Measurements from ENCODE around the gene FAM169A.
A peak's percentile ranks its signal among the peaks of the same experiment; 100 is the strongest.
"Not testable (repeated sequence)": the region's sequence is repeated elsewhere in the genome, so short reads cannot be mapped to it uniquely, and the experiment has no call there.

FAM169A gene

GRCh38 chr5:74765929-74766328 lies 100.3 kb downstream of the FAM169A start:
- ATAC-seq (replicated peaks) (no peak), DNase-seq (no peak)
- Mint-ChIP-seq H3K4me3 (peak overlapping the region; percentile 98 to 100), H3K4me1 (ENCODE audit: low read depth in 2 of 2) (peaks cover 20 to 38% of the 10 kb centered on the region in 2 donors), H3K36me3 (ENCODE audit: insufficient read depth) (peaks cover 34% of the 10 kb centered on the region), H3K27ac (peak overlapping the region; percentile 97 to 98), H3K9me3 (no peaks in the 10 kb centered on the region), H3K27me3 (no peaks in the 10 kb centered on the region)

- no peaks in the 10 kb centered on the region for H3K27me3 Mint-ChIP-seq
- no peaks in the 10 kb centered on the region for H3K9me3 Mint-ChIP-seq
- peaks cover 22 to 44% of the 10 kb centered on the region in 2 donors for H3K4me1 Mint-ChIP-seq (ENCODE audit: low read depth in 2 of 2)
- peak overlapping the region in 1 of 2 donors; percentile 16 for H3K27ac Mint-ChIP-seq
- ATAC-seq (replicated peaks) (no peak), DNase-seq (no peak)
- H3K4me3 Mint-ChIP-seq: peak overlapping the region; percentile 98 to 100
- H3K36me3 Mint-ChIP-seq (ENCODE audit: insufficient read depth): peaks cover 33% of the 10 kb centered on the region
These were observed 101.0 kb downstream of the FAM169A start for GRCh38 chr5:74765201-74765600.

GRCh38 chr5:74763504-74763903 lies 102.7 kb downstream of the FAM169A start:
- Mint-ChIP-seq H3K27ac (no peak overlapping the region), H3K4me1 (ENCODE audit: low read depth in 2 of 2) (peaks cover 23 to 43% of the 10 kb centered on the region in 2 donors), H3K27me3 (no peaks in the 10 kb centered on the region), H3K36me3 (ENCODE audit: insufficient read depth) (peaks cover 23% of the 10 kb centered on the region), H3K4me3 (no peak overlapping the region), H3K9me3 (no peaks in the 10 kb centered on the region)
- DNase-seq: no peak
- no peak for ATAC-seq (replicated peaks)

GRCh38 chr5:74762599-74762998 lies 103.6 kb downstream of the FAM169A start:
- H3K27ac Mint-ChIP-seq: no peak overlapping the region
- DNase-seq (no peak), ATAC-seq (replicated peaks) (no peak)
- H3K4me3 Mint-ChIP-seq: no peak overlapping the region
- H3K4me1 Mint-ChIP-seq (ENCODE audit: low read depth in 2 of 2): peaks cover 23 to 36% of the 10 kb centered on the region in 2 donors
- H3K27me3 Mint-ChIP-seq: no peaks in the 10 kb centered on the region
- peaks cover 23% of the 10 kb centered on the region for H3K36me3 Mint-ChIP-seq (ENCODE audit: insufficient read depth)
- H3K9me3 Mint-ChIP-seq: no peaks in the 10 kb centered on the region

- DNase-seq (no peak), ATAC-seq (replicated peaks) (no peak)
- Mint-ChIP-seq H3K27ac (peak overlapping the region in 1 of 2 donors; percentile 35), H3K4me3 (no peak overlapping the region), H3K9me3 (no peaks in the 10 kb centered on the region), H3K36me3 (ENCODE audit: insufficient read depth) (peaks cover 24% of the 10 kb centered on the region), H3K4me1 (ENCODE audit: low read depth in 2 of 2) (peaks cover 14 to 30% of the 10 kb centered on the region in 2 donors), H3K27me3 (no peaks in the 10 kb centered on the region)
These were observed 104.9 kb downstream of the FAM169A start for GRCh38 chr5:74761241-74761640.

- DNase-seq; H3K9me3 Mint-ChIP-seq; ATAC-seq (replicated peaks); H3K4me1 Mint-ChIP-seq (ENCODE audit: low read depth in 2 of 2); H3K4me3 Mint-ChIP-seq; H3K27me3 Mint-ChIP-seq; H3K27ac Mint-ChIP-seq: not testable (repeated sequence)
- peaks cover 61% of the 10 kb centered on the region for H3K36me3 Mint-ChIP-seq (ENCODE audit: insufficient read depth)
These were observed 117.4 kb downstream of the FAM169A start for GRCh38 chr5:74748742-74749141.

GRCh38 chr5:74738406-74738805 lies 127.8 kb downstream of the FAM169A start:
- no peaks in the 10 kb centered on the region for H3K9me3 Mint-ChIP-seq
- H3K4me1 Mint-ChIP-seq (ENCODE audit: low read depth in 2 of 2): no peaks in the 10 kb centered on the region
- ATAC-seq (replicated peaks) (no peak), DNase-seq (no peak)
- peaks cover 59% of the 10 kb centered on the region for H3K36me3 Mint-ChIP-seq (ENCODE audit: insufficient read depth)
- H3K4me3 Mint-ChIP-seq: no peak overlapping the region
- no peak overlapping the region for H3K27ac Mint-ChIP-seq
- H3K27me3 Mint-ChIP-seq: no peaks in the 10 kb centered on the region

- no peak overlapping the region for H3K27ac Mint-ChIP-seq
- H3K4me3 Mint-ChIP-seq: no peak overlapping the region
- H3K27me3 Mint-ChIP-seq: no peaks in the 10 kb centered on the region
- H3K9me3 Mint-ChIP-seq: no peaks in the 10 kb centered on the region
- H3K36me3 Mint-ChIP-seq (ENCODE audit: insufficient read depth): peaks cover 48% of the 10 kb centered on the region
- ATAC-seq (replicated peaks) (no peak), DNase-seq (no peak)
- no peaks in the 10 kb centered on the region for H3K4me1 Mint-ChIP-seq (ENCODE audit: low read depth in 2 of 2)
These were observed 129.4 kb downstream of the FAM169A start for GRCh38 chr5:74736759-74737158.

Data from effector memory CD8-positive, alpha-beta T cell (primary cell).